CD14-positive monocyte (primary cell): ENCODE data around the gene SYNE1. TPM values are rescaled to one million over a fixed set of nuclear protein-coding genes. Genes with fewer than 3 reads are reported as not detected.
A peak's percentile ranks its signal among the peaks of the same experiment; 100 is the strongest.

ENCODE experiments used
- DNase-seq, 3 donors: peaks; one replicate each; pipeline ENCODE4 v3.0.0-alpha.2; 2011 to 2022
- H2AFZ ChIP-seq: 2 replicates; pipeline ENCODE4 v1.6.0; 2012; ENCODE audit warnings: mild to moderate bottlenecking, low read depth, low read length, inconsistent platforms; ENCODE audit not compliant: insufficient read depth, poor library complexity, severe bottlenecking
- H3K27ac ChIP-seq, 2 donors: 1 replicate in 1 of 2; 2 replicates in 1 of 2; pipeline ENCODE4 v1.5.1; 2012 to 2013; ENCODE audit warnings: low read length in 2 of 2, control low read depth in 1 of 2, inconsistent platforms in 1 of 2, low read depth in 1 of 2, mild to moderate bottlenecking in 1 of 2
- H3K27me3 ChIP-seq, 2 donors: one replicate each; pipeline versions ENCODE4 v1.6.0 to v1.6.1; 2011 to 2013; ENCODE audit warnings: low read length in 2 of 2; ENCODE audit not compliant: control insufficient read depth in 2 of 2, insufficient read depth in 2 of 2
- H3K36me3 ChIP-seq, 2 donors: replicated peaks in 1 of 2; 1 replicate in 1 of 2; 2 replicates in 1 of 2; pipeline versions ENCODE4 v1.5.1 to v1.6.1; 2012 to 2013; ENCODE audit warnings: low read length in 2 of 2, control low read depth in 1 of 2, inconsistent platforms in 1 of 2, mild to moderate bottlenecking in 1 of 2; ENCODE audit not compliant: insufficient read depth in 2 of 2, control insufficient read depth in 1 of 2
- H3K4me1 ChIP-seq, 2 donors: 1 replicate in 1 of 2; 2 replicates in 1 of 2; pipeline versions ENCODE4 v1.5.1 to v1.6.1; 2012 to 2013; ENCODE audit warnings: low read length in 2 of 2, control low read depth in 1 of 2, inconsistent platforms in 1 of 2, mild to moderate bottlenecking in 1 of 2, moderate library complexity in 1 of 2; ENCODE audit not compliant: insufficient read depth in 2 of 2, control insufficient read depth in 1 of 2
- H3K4me2 ChIP-seq: replicated peaks from 2 replicates; pipeline ENCODE3; 2012; ENCODE audit warnings: low read length, moderate library complexity, mild to moderate bottlenecking; ENCODE audit not compliant: poor library complexity, severe bottlenecking; ENCODE audit errors: extremely low read depth
- H3K4me3 ChIP-seq, 3 experiments: fragments of 200-600 bp in 1 of 3; sonication (generic) in 1 of 3; replicated peaks in 1 of 3; 1 replicate in 2 of 3; 2 replicates in 1 of 3; pipeline ENCODE4 v1.5.1; 2011 to 2013; ENCODE audit warnings: low read length in 3 of 3, mild to moderate bottlenecking in 3 of 3, control low read depth in 2 of 3, low read depth in 2 of 3, inconsistent platforms in 1 of 3, moderate library complexity in 1 of 3
- H3K79me2 ChIP-seq: 2 replicates; pipeline ENCODE4 v1.6.0; 2012; ENCODE audit warnings: mild to moderate bottlenecking, control low read depth, inconsistent platforms, low read length, moderate library complexity; ENCODE audit not compliant: insufficient read depth
- H3K9ac ChIP-seq: 2 replicates; pipeline ENCODE4 v1.6.0; 2017; ENCODE audit warnings: low read length, mild to moderate bottlenecking; ENCODE audit not compliant: insufficient read depth, poor library complexity, severe bottlenecking
- H3K9me3 ChIP-seq, 2 donors: replicated peaks in 1 of 2; 1 replicate in 1 of 2; 2 replicates in 1 of 2; pipeline versions ENCODE4 v1.5.1 to v1.6.1; 2012 to 2013; ENCODE audit warnings: low read length in 2 of 2, control low read depth in 1 of 2; ENCODE audit not compliant: control insufficient read depth in 1 of 2, insufficient read depth in 1 of 2
- H4K20me1 ChIP-seq: 2 replicates; pipeline ENCODE4 v1.6.0; 2012; ENCODE audit warnings: mild to moderate bottlenecking, low read length, control low read depth, moderate library complexity; ENCODE audit not compliant: insufficient read depth
- H3K27ac Mint-ChIP-seq, 7 donors: one replicate each; pipeline ENCODE4 v1.8.0; 2020; ENCODE audit warnings: mild to moderate bottlenecking in 7 of 7, mixed read lengths in 7 of 7, moderate library complexity in 6 of 7, inconsistent platforms in 2 of 7
- H3K27me3 Mint-ChIP-seq, 3 donors: one replicate each; pipeline ENCODE4 v1.8.0; 2021 to 2022; ENCODE audit warnings: low read depth in 3 of 3, mild to moderate bottlenecking in 3 of 3, mixed read lengths in 3 of 3, moderate library complexity in 3 of 3, inconsistent platforms in 1 of 3
- H3K36me3 Mint-ChIP-seq, 2 donors: one replicate each; pipeline ENCODE4 v1.8.0; 2020; ENCODE audit warnings: mixed read lengths in 2 of 2, inconsistent platforms in 1 of 2, mild to moderate bottlenecking in 1 of 2
- H3K4me1 Mint-ChIP-seq: one replicate; pipeline ENCODE4 v1.8.0; 2020; ENCODE audit warnings: mild to moderate bottlenecking, mixed read lengths
- H3K4me3 Mint-ChIP-seq, 2 donors: one replicate each; pipeline ENCODE4 v1.8.0; 2020; ENCODE audit warnings: mild to moderate bottlenecking in 2 of 2, mixed read lengths in 2 of 2, moderate library complexity in 1 of 2
- H3K9me3 Mint-ChIP-seq, 7 donors: one replicate each; pipeline ENCODE4 v1.8.0; 2020 to 2022; ENCODE audit warnings: mixed read lengths in 7 of 7, mild to moderate bottlenecking in 6 of 7, moderate library complexity in 6 of 7, inconsistent platforms in 2 of 7
- CTCF ChIP-seq: fragments of 200-600 bp; IDR thresholded peaks from one replicate; pipeline ENCODE4 v1.8.0; 2022; ENCODE audit warnings: antibody characterized with exemption, mild to moderate bottlenecking
- WGBS: methylation state at CpG from one replicate; pipeline ENCODE4 v1.1.5; 2013; ENCODE audit warnings: missing lambda C conversion rate; ENCODE audit not compliant: insufficient coverage; 5-methylcytosine and 5-hydroxymethylcytosine counted together
- intact Hi-C, 2 donors: fragments of 100-400 bp; cut with micrococcal nuclease; formaldehyde crosslinking; loops; one replicate each; pipeline versions ENCODE4 v1.15.0 to v1.15.1; 2023
- polyA plus RNA-seq, 3 donors: library from polyadenylated mRNA; depleted of rRNA in 1 of 3; unstranded in 2 of 3; stranded (reverse) in 1 of 3; fragments of 300-500 nt in 2 of 3; fragments of >200 nt in 1 of 3; fragmentation: Illumina TruSeq in 2 of 3; gene quantifications; 1 replicate in 2 of 3; 2 replicates in 1 of 3; pipeline ENCODE4 v1.2.3, GENCODE V29; 2012 to 2021

SYNE1 gene
- polyA plus RNA-seq, 3 donors = 3.7 to 24.5 (median 8.1) TPM

GRCh38 chr6:152170313-152170701 is 466.9 kb downstream of the SYNE1 start:
- 97% methylated on average over 3 of the region's 4 CpGs for WGBS
- peaks cover 3% of the 10 kb centered on the region for H3K4me1 Mint-ChIP-seq
- H3K4me1 ChIP-seq = no peaks in the 10 kb centered on the region

More at GRCh38 chr6:152170313-152170701, 466.9 kb downstream of the SYNE1 start:
- Histone ChIP-seq H3K27ac (no peak overlapping the region), H3K27me3 (no peaks in the 10 kb centered on the region), H3K4me3 (no peak overlapping the region), H3K79me2 (no peaks in the 10 kb centered on the region), H4K20me1 (no peaks in the 10 kb centered on the region), H3K4me2 (no peak overlapping the region), H3K9ac (no peak overlapping the region), H3K36me3 (peaks cover 9 to 39% of the 10 kb centered on the region in 2 donors), H2AFZ (no peak overlapping the region), H3K9me3 (no peaks in the 10 kb centered on the region)
- TF ChIP-seq CTCF = no peak
- H3K4me3 Mint-ChIP-seq = no peak overlapping the region
- DNase-seq = no peak
- peaks cover 0 to 3% (median 0%) of the 10 kb centered on the region in 7 donors for H3K9me3 Mint-ChIP-seq
- peaks cover 0 to 1% (median 0%) of the 10 kb centered on the region in 3 donors for H3K27me3 Mint-ChIP-seq
- peaks cover 39 to 47% of the 10 kb centered on the region in 2 donors for H3K36me3 Mint-ChIP-seq
- intact Hi-C loops = no loop called here
- peak overlapping the region in 1 of 7 donors; percentile 0 for H3K27ac Mint-ChIP-seq
